ENCODE measurements around the gene TPRG1L.

DNA sequence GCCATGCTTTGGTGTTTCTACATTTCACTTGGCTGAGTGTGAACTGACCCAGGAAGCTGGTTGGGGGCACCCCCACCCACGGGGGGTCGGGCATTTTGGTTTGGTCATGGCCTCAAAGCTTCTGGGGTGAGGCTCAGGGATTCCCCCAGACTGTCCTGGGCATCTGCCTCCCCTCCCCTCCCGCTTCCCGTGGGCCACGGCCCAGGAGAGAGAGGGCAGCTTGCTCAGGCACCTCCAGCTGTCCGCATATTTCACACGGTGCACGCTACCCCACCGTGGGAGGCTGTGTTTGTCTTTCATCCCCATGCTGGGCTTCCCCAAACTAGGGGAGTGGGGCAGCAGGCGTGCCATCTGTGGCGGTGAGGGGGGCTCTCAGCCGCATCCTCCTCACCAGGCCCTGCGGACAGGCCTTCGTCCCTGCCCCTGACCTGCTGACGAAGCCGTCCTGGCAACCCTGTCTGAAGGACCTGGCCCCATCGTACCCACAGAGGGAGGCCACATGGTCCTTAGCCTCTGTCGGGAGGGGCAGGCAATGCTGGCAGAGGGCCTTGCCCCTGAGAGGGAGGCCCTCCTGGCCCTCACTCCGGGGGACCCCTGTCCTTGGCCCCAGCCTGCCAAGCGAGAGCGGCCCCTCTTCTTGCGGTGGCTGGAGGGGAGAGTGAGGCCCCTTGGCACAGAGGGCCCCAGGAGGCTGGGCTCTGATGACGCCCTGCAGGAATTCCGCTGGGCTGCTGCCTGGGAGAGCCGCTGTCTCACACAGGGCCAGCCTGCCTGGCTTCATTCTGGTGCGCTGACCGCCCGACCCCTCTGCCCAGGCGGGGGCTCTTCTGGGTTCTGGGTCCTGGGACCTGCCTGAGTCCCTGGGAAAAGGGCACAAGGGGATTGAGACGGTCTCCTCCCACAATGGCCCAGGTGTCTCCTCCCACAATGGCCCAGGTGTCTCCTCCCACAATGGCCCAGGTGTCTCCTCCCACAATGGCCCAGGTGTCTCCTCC is 49.6 kb downstream of the TPRG1L start:
- TF ChIP-seq, protein P1, sequence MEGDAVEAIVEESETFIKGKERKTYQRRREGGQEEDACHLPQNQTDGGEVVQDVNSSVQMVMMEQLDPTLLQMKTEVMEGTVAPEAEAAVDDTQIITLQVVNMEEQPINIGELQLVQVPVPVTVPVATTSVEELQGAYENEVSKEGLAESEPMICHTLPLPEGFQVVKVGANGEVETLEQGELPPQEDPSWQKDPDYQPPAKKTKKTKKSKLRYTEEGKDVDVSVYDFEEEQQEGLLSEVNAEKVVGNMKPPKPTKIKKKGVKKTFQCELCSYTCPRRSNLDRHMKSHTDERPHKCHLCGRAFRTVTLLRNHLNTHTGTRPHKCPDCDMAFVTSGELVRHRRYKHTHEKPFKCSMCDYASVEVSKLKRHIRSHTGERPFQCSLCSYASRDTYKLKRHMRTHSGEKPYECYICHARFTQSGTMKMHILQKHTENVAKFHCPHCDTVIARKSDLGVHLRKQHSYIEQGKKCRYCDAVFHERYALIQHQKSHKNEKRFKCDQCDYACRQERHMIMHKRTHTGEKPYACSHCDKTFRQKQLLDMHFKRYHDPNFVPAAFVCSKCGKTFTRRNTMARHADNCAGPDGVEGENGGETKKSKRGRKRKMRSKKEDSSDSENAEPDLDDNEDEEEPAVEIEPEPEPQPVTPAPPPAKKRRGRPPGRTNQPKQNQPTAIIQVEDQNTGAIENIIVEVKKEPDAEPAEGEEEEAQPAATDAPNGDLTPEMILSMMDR (IDR thresholded peaks at IDR 0.05; ENCODE audit: insufficient read depth, low read depth, low read length), result no peak
- TF ChIP-seq EZH2 (IDR thresholded peaks at IDR 0.05; ENCODE audit: insufficient read depth, low read length), result no peak
